Measurements from ENCODE around the gene MT1A.

DNA sequence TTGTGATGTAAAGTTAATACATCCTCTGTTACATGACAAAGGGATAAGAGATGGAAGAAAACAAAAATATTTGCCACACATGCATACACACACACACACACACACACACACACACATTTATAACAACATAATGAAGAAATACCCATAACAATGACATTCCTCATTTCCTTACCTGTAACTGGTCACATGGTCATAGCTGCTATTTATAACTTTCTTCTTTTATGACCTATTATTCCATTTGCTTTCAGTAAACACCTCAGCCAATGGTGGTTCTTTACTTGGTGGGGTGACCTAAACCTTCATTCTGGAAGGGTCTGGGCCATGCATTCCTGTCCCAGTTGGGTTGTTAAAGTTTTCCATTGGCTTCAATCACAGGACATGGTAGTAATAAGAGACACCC, 24.8 kb upstream of the MT1A start:
- TF ChIP-seq, protein P1, sequence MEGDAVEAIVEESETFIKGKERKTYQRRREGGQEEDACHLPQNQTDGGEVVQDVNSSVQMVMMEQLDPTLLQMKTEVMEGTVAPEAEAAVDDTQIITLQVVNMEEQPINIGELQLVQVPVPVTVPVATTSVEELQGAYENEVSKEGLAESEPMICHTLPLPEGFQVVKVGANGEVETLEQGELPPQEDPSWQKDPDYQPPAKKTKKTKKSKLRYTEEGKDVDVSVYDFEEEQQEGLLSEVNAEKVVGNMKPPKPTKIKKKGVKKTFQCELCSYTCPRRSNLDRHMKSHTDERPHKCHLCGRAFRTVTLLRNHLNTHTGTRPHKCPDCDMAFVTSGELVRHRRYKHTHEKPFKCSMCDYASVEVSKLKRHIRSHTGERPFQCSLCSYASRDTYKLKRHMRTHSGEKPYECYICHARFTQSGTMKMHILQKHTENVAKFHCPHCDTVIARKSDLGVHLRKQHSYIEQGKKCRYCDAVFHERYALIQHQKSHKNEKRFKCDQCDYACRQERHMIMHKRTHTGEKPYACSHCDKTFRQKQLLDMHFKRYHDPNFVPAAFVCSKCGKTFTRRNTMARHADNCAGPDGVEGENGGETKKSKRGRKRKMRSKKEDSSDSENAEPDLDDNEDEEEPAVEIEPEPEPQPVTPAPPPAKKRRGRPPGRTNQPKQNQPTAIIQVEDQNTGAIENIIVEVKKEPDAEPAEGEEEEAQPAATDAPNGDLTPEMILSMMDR (conservative IDR thresholded peaks at IDR 0.05 in 1 of 2, IDR thresholded peaks at IDR 0.05 in 1 of 2; ENCODE audit: extremely low read depth in 1 of 2, insufficient read depth in 1 of 2, low read depth in 1 of 2, low read length in 2 of 2) = no peak
- no peak for TF ChIP-seq EZH2 (IDR thresholded peaks at IDR 0.05; ENCODE audit: borderline replicate concordance, low read length)

Data from mammary epithelial cell (primary cell).